ENCODE measurements around the gene NLRP9. TPM values are rescaled to one million over a fixed set of nuclear protein-coding genes. Genes with fewer than 3 reads are reported as not detected.

Gene NLRP9
- total RNA-seq (2022; extraction: Qiagen RNA extraction): not detected in 5 replicates

DNA sequence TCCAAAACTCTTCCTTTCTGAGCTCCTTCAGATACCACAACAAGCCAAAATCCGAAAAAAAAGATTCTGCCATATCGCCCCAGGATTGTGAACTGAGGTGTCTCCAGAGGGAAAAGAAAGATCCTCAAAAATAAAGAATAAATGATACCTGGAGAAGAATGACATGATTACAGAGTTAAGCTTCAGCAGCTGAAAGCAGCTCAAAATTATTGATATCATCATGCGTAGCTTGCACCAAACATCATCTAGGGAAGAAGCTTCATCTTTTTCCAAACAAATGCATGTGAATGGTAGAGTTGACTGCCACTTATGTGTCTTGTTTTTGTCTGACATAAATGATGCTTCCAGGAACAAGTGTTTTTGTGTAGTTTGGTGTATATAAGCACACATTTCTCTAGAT is at the start of gene NLRP9:
Gene NLRP9 (minus strand): TSS at position 101 of the 400 bp plus-strand sequence. CDS start 28 bp downstream, at position 73.

DNA sequence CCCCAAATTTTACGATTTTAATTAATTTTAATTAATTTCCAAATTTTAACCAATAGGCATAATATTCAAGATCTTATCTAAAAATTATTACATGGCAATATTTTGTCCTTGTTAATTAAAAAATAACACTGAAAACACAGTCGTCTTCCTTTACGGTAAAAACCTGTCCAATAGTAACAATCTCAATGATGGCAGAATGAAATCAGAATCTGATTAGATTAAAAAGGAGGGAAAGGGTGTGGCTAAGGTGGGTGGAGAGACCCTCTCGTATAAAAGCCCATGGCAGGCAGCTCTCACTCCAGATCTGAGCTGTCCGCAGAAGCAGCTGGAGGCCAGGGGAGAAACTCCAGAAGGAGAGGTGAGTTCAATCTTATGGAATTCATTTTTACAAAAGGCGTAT is 30.6 kb upstream of the NLRP9 start, which contains the start of gene RFPL4AL1:
Gene RFPL4AL1 (plus strand): TSS at position 301 of the 400 bp plus-strand sequence. CDS start 2,687 bp downstream, outside the sequence.

DNA sequence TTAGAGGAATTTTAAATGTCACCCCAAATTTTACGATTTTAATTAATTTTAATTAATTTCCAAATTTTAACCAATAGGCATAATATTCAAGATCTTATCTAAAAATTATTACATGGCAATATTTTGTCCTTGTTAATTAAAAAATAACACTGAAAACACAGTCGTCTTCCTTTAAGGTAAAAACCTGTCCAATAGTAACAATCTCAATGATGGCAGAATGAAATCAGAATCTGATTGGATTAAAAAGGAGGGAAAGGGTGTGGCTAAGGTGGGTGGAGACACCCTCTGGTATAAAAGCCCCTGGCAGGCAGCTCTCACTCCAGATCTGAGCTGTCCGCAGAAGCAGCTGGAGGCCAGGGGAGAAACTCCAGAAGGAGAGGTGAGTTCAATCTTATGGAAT is 20.6 kb upstream of the NLRP9 start, which contains the start of gene RFPL4A:
Gene RFPL4A (plus strand): TSS at position 301 of the 400 bp plus-strand sequence. CDS start 2,704 bp downstream, outside the sequence.

DNA sequence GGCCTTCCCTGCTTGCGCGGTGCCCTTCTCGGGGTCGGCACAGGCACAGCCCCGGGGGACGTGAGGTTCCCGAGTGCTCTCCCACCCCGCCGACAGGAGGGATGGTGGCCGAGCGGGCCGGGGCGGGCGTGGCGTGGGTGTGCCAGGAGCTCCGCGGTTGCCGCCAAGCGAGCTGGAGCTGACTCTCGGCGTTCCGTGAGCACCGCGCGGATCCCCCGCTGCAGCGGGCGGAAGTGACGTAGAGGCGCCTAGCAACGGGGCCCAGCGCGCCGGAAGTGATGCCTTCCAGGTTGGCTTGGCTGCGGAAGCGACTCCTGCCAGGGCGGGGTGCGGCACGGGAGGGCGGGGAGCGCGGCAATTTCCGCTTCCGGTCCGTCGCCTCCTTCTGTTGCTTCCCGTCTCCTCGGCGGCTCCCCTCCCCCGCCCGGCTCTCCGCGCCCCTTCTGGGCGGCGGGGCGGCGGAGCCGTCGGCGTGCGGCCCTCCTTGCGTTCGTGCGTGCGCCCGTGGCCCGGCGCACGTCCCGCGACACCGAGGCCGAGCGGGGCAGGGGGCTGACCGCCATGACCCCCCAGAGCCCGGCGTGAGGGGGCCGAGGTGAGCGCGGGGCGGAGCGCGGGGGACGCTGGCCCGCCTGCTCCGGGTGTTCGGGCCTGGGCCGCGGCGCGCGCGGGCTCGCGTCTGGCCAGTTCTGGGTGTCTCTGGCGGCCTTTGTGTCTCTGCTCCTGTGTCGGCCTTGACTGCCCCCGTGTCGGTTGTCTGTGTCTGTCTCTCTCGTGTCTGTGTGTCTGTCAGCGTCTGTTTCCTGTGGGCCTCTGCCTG is 63.2 kb downstream of the NLRP9 start, which contains the start of gene EPN1:
Gene EPN1 (plus strand): TSS at position 386 of the 820 bp plus-strand sequence. CDS start 3,402 bp downstream, outside the sequence.

Other genes with a start within 250 kb of the NLRP9 start
- 0.40 to 0.99 TPM (median 0.66 TPM) in 5 replicates for gene SSC5D, start 250.0 kb downstream of the NLRP9 start, total RNA-seq (2022; extraction: Qiagen RNA extraction)
- gene SBK2, start 201.3 kb downstream of the NLRP9 start, total RNA-seq (2022; extraction: Qiagen RNA extraction): 1.5 to 2.4 TPM (median 1.9 TPM) in 5 replicates
- gene SBK3, start 192.9 kb downstream of the NLRP9 start, total RNA-seq (2022; extraction: Qiagen RNA extraction): 1.9 to 2.2 TPM (median 2.1 TPM) in 5 replicates
- 20.8 to 35.0 TPM (median 33.5 TPM) in 5 replicates for gene ZNF579, start 157.6 kb downstream of the NLRP9 start, total RNA-seq (2022; extraction: Qiagen RNA extraction)
- gene FIZ1, start 138.9 kb downstream of the NLRP9 start, total RNA-seq (2022; extraction: Qiagen RNA extraction): 20.8 to 26.0 TPM (median 24.6 TPM) in 5 replicates
- 13.9 to 20.0 TPM (median 17.7 TPM) in 5 replicates for gene ZNF524, start 138.1 kb downstream of the NLRP9 start, total RNA-seq (2022; extraction: Qiagen RNA extraction)
- 7.1 to 12.5 TPM (median 12.2 TPM) in 5 replicates for gene ZNF865, start 132.8 kb downstream of the NLRP9 start, total RNA-seq (2022; extraction: Qiagen RNA extraction)
- gene ZNF784, start 113.8 kb downstream of the NLRP9 start, total RNA-seq (2022; extraction: Qiagen RNA extraction): 4.4 to 6.8 TPM (median 6.4 TPM) in 5 replicates
- gene ZNF580, start 97.4 kb downstream of the NLRP9 start, total RNA-seq (2022; extraction: Qiagen RNA extraction): 26.5 to 56.4 TPM (median 52.5 TPM) in 5 replicates
- 40.1 to 50.7 TPM (median 47.5 TPM) in 5 replicates for gene ZNF581, start 94.8 kb downstream of the NLRP9 start, total RNA-seq (2022; extraction: Qiagen RNA extraction)
- gene CCDC106, start 90.2 kb downstream of the NLRP9 start, total RNA-seq (2022; extraction: Qiagen RNA extraction): 15.2 to 19.4 TPM (median 16.9 TPM) in 5 replicates
- 269 to 309 TPM (median 285 TPM) in 5 replicates for gene U2AF2, start 83.4 kb downstream of the NLRP9 start, total RNA-seq (2022; extraction: Qiagen RNA extraction)
- gene EPN1, start 63.2 kb downstream of the NLRP9 start, total RNA-seq (2022; extraction: Qiagen RNA extraction): 135 to 218 TPM (median 203 TPM) in 5 replicates
- gene RFPL4A, start 20.7 kb upstream of the NLRP9 start, total RNA-seq (2022; extraction: Qiagen RNA extraction): 0.48 to 1.1 TPM (median 0.80 TPM) in 5 replicates
- gene RFPL4AL1, start 30.7 kb upstream of the NLRP9 start, total RNA-seq (2022; extraction: Qiagen RNA extraction): 0.10 to 0.29 TPM (median 0.14 TPM) in 4 of 5 replicates, not detected in the other
- 0.01 to 0.03 TPM (median 0.03 TPM) in 4 of 5 replicates, not detected in the other for gene NLRP11, start 93.6 kb upstream of the NLRP9 start, total RNA-seq (2022; extraction: Qiagen RNA extraction)
- gene NLRP4, start 98.1 kb upstream of the NLRP9 start, total RNA-seq (2022; extraction: Qiagen RNA extraction): 0.02 TPM in 1 of 5 replicates, not detected in the others
- not detected in 5 replicates for gene NLRP13, start 193.9 kb upstream of the NLRP9 start, total RNA-seq (2022; extraction: Qiagen RNA extraction)
- gene NLRP8, start 209.4 kb upstream of the NLRP9 start, total RNA-seq (2022; extraction: Qiagen RNA extraction): not detected in 5 replicates
- gene NLRP5, start 248.4 kb upstream of the NLRP9 start, total RNA-seq (2022; extraction: Qiagen RNA extraction): 0.02 to 0.07 TPM (median 0.05 TPM) in 4 of 5 replicates, not detected in the other

Data from A549 treated with AZD2906 at 1 μM for 4 hours (cell line).